Chondrocyte (in vitro differentiated cells): ENCODE data around the gene MITD1. TPM values are rescaled to one million over a fixed set of nuclear protein-coding genes. Genes with fewer than 3 reads are reported as not detected.
A peak's percentile ranks its signal among the peaks of the same experiment; 100 is the strongest.

ENCODE experiments used
- DNase-seq: peaks from one replicate; pipeline ENCODE4 v3.0.0; 2021; ENCODE audit warnings: mixed read lengths, low spot score
- H3K27ac Mint-ChIP-seq: one replicate; pipeline ENCODE4 v1.8.0; 2021; ENCODE audit warnings: mild to moderate bottlenecking, moderate library complexity, mixed read lengths; ENCODE audit not compliant: unreplicated experiment
- H3K27me3 Mint-ChIP-seq: 2 replicates; pipeline ENCODE4 v1.8.0; 2021; ENCODE audit warnings: low read depth, mixed read lengths
- H3K36me3 Mint-ChIP-seq: 2 replicates; pipeline ENCODE4 v1.8.0; 2021; ENCODE audit warnings: low read depth, mixed read lengths
- H3K4me1 Mint-ChIP-seq: 2 replicates; pipeline ENCODE4 v1.8.0; 2021; ENCODE audit warnings: low read depth, mild to moderate bottlenecking, mixed read lengths
- H3K4me3 Mint-ChIP-seq: one replicate; pipeline ENCODE4 v1.8.0; 2021; ENCODE audit warnings: mild to moderate bottlenecking, moderate library complexity, mixed read lengths; ENCODE audit not compliant: unreplicated experiment
- H3K9me3 Mint-ChIP-seq: 2 replicates; pipeline ENCODE4 v1.8.0; 2021; ENCODE audit warnings: low read depth, mixed read lengths
- CTCF ChIP-seq: fragments of 200-600 bp; sonication (generic); IDR thresholded peaks from 2 replicates; pipeline ENCODE4 v1.5.0; 2021; ENCODE audit warnings: antibody characterized with exemption, mild to moderate bottlenecking, moderate library complexity
- total RNA-seq: library from RNA; stranded (reverse); gene quantifications from 3 replicates; pipeline ENCODE4 v1.2.1, GENCODE V29; 2021

Gene MITD1
- total RNA-seq, 1 donor from 2014 or later, result 19.6 TPM

DNA sequence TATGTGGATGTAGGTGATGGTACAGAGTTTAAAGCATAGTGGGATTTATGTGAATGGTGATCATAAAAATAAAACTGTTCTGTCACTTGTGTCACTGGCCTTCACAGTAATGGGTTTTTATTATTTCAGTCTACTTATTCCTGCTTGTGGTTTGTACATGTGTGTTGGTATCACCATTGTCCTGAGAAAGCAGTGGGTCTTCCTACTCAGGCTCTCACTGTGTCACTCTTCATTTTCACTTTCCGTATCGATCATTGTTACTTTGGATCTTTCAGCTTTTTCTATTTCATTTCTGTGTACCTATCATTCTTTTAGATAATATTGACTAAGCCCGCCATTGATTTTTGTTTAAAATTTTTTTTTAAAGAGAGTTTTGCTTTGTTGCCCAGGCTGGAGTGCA lies 7.5 kb upstream of the MITD1 start:
- DNase-seq, result no peak
- H3K4me1 Mint-ChIP-seq, result peaks cover 3% of the 10 kb centered on the region
- H3K36me3 Mint-ChIP-seq, result peaks cover 19% of the 10 kb centered on the region
- TF ChIP-seq CTCF, result no peak
- no peak overlapping the region for H3K4me3 Mint-ChIP-seq
- H3K27ac Mint-ChIP-seq, result no peak overlapping the region
- no peaks in the 10 kb centered on the region for H3K9me3 Mint-ChIP-seq
- no peaks in the 10 kb centered on the region for H3K27me3 Mint-ChIP-seq

GRCh38 chr2:99187011-99187410 lies 6.2 kb upstream of the MITD1 start:
- no peak for DNase-seq
- TF ChIP-seq CTCF, result no peak
- Mint-ChIP-seq H3K27me3 (no peaks in the 10 kb centered on the region), H3K4me1 (peaks cover 11% of the 10 kb centered on the region), H3K4me3 (no peak overlapping the region), H3K36me3 (peaks cover 15% of the 10 kb centered on the region), H3K27ac (no peak overlapping the region), H3K9me3 (no peaks in the 10 kb centered on the region)

DNA sequence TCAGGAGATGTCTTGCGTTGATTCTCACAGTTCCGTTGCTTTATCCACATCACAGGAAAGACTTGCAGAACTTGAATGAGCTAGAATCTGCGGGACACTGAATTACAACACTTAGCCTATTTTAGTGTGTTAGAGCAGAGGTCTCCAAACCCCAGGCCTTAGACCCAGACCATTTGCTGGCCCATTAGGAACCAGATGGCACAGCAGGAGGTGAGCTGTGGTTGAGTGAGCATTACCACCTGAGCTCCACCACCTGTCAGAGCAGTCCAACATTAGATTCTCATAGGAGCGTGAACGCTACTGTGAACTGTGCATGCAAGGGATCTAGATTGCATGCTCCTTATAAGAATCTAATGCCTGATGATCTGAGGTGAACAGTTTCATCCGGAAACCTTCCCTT lies 4.0 kb upstream of the MITD1 start:
- peaks cover 7% of the 10 kb centered on the region for H3K36me3 Mint-ChIP-seq
- H3K27ac Mint-ChIP-seq, result no peak overlapping the region
- DNase-seq, result no peak
- TF ChIP-seq CTCF, result no peak
- no peaks in the 10 kb centered on the region for H3K27me3 Mint-ChIP-seq
- no peak overlapping the region for H3K4me3 Mint-ChIP-seq
- H3K4me1 Mint-ChIP-seq, result peaks cover 27% of the 10 kb centered on the region
- H3K9me3 Mint-ChIP-seq, result no peaks in the 10 kb centered on the region

- Mint-ChIP-seq H3K9me3 (no peaks in the 10 kb centered on the region), H3K27ac (peak overlapping the region; percentile 47), H3K4me1 (peaks cover 42% of the 10 kb centered on the region), H3K36me3 (peaks cover 1% of the 10 kb centered on the region), H3K4me3 (peak overlapping the region; percentile 42), H3K27me3 (no peaks in the 10 kb centered on the region)
- no peak for DNase-seq
- TF ChIP-seq CTCF, result no peak
These were observed 2.2 kb upstream of the MITD1 start for GRCh38 chr2:99183025-99183424.

DNA sequence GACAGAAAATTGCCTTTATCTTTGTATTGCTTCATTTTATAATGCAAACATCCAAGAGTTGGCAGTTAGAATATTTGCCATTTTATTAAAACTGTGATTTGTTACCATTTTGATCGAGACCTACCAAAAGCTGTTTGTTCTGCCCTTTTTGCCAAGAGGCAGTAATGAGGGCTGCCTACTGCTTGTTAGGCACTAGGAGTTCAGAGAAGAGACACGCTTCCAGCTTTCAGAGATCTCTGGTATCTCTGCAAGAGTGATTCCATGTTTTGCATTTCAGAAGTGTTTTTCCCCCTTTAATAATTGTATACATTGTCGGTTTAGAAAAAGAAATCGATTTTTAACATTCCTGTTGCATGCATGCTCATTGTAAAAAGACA lies 754 bp upstream of the MITD1 start:
- H3K27me3 Mint-ChIP-seq, result no peaks in the 10 kb centered on the region
- no peak for TF ChIP-seq CTCF
- H3K27ac Mint-ChIP-seq, result peak overlapping the region; percentile 98
- DNase-seq, result no peak
- H3K36me3 Mint-ChIP-seq, result peaks cover 1% of the 10 kb centered on the region
- peak overlapping the region; percentile 100 for H3K4me3 Mint-ChIP-seq
- peaks cover 42% of the 10 kb centered on the region for H3K4me1 Mint-ChIP-seq
- H3K9me3 Mint-ChIP-seq, result no peaks in the 10 kb centered on the region
